Measurements from ENCODE around the gene CTIF.
"Not testable (repeated sequence)": the region's sequence is repeated elsewhere in the genome, so short reads cannot be mapped to it uniquely, and the experiment has no call there.

Gene CTIF

GRCh38 chr18:48810805-48811204, 272.0 kb downstream of the CTIF start:
- DNase-seq, result no peak

DNA sequence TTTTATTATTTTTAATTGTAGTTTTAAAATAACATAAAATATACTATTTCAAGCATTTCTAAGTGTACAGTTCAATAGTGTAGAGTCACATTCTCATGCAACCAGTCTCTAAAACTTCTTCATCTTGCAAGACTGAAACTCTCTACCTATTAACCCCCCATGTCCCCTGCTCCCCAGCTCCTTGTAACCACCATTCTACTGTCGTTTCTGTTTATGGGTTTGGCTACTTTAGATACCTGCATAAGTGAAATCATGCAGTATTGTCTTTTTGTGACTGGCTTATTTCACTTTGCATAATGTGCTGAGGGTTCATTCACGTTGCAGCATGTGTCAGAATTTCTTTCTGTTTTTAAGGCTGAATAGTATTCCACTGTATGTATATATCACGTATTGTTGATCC, 272.6 kb downstream of the CTIF start:
- no peak for DNase-seq

DNA sequence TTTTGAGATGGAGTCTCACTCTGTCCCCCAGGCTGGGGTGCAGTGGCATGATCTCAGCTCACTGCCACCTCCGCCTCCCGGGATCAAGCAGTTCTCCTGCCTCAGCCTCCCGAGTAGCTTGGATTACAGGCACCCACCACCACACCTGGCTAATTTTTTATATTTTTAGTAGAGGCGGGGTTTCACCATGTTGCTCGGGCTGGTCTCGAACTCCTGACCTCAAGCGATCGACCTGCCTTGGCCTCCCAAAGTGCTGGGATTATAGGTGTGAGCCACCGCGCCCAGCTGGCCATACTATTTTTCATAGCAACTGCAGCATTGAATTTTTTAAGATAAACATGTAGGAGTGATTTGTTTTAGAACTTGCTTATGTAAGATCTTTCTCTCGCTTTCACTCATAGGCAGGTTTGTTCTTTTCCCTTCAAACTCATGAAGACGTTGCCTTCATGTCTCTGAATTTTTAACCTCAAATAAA, 273.2 kb downstream of the CTIF start:
- DNase-seq, result not testable (repeated sequence)

- no peak for DNase-seq
Measured at GRCh38 chr18:48813321-48813720, 274.5 kb downstream of the CTIF start.

- DNase-seq, result no peak
Measured at GRCh38 chr18:48813833-48814489, 275.1 kb downstream of the CTIF start.

DNA sequence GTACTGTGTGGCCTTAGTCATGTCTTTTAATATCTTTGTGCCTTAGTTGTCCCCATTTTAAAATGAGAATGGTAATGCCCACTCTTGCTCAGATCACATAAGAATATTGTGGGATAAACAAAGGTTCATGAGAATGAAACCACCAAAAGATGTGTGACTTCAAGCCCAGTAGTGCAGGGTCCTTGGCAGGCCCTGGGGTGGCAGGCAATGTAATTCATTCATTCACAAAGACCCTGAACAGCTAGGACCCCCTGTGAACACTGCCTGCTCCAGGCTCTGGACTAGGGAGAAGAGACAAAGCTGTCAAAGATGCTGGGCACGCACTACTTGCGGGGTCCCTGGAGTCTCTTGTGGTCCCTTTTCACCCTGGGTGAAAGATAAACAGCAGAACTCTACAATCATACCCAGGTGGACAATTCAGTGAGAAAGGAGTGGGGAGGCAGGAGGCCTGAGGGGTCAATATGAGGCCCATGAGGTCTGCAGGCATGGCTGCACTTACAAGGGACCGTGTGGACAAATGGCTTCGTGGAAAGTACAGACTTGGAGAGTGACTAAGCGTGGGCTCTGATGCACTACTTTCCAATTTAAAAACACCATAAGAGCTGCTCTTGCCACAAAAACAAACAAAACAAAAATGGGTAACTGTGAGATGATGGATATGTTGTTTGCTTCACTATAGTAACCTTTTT, 275.8 kb downstream of the CTIF start:
- DNase-seq, result no peak

GRCh38 chr18:48815179-48815515, 276.3 kb downstream of the CTIF start:
- no peak for DNase-seq

GRCh38 chr18:48815581-48816324, 276.9 kb downstream of the CTIF start:
- no peak for DNase-seq

DNA sequence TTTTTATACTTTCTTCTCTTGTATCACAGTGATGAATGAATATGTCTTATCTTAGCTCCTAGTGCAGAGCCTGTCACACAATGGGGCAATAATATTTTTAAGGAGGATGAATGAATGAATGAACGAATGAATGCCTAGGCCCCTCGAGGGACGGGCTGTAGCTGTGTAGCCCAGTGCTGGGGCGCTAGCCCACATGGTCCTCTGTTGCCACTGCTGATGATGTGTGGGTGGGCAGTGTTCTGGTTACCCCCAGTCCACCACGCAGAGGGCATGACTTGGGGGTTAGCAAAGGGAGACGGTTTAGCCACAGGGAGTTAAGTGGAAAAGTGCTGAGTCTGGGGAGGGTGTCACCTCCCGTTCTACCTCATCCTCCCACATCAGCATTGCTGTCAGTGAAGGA, 277.7 kb downstream of the CTIF start:
- DNase-seq, result no peak

DNA sequence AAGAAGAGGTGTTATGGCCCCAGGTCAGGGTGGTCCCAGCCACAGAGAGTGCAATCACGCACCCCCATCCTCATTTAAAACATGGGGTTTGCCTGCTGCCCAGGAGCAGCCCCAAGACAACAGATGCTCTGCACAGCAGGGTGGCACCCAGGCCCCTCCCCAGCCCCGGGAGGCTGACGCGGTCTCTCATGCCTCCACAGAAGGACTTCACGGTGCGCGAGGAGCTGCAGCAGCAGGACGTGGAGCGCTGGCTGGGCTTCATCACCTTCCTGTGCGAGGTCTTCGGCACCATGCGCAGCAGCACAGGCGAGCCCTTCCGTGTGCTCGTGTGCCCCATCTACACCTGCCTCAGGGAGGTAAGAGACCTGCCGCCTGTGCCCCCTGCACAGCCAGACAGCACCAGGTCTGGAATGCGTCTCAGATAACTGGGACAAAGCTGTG, 278.2 kb downstream of the CTIF start:
- no peak for DNase-seq

DNA sequence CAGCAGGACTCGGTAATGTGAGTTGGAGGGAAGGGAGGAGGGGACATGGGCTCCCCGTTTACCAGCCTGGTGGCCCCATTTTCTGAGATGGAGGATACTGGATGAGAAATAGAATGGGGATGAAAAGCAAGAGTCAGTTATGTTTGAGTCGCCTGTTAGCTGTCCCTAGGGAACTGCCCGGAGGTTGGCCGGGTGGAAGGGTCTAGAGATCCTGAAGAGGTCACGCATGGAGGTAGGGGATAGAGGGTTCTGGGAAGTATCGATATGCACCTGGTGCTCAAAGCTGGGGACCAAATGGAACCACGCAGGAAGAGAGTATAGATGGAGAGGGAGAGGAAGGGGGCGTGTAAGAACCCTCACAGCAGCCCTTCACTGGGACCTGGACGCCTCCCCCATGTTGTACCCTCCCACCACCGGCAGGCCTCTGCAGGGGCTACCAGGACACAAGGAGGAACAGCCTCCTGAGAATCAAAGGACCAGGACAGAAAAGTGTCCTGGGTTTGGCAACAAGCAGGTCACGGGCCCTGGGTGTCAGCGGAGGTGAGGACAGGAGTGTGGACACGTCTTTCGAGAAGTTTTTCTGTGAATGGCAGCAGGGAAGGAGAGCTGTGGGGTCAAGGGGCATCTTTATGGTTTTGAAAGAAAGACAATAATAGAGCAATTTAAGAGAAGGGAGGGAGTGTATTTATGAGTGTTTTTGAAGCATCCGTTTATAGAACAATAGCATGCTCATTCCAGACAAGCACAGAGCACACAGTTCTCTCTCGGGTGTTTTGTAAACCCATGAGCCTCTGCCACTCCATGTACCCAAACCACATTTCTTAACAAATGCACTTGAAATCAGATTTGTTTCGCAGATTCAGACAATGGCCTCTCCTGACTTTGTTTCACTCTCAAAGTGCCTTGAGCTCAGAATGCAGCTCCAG, 279.8 kb downstream of the CTIF start:
- DNase-seq, result no peak

DNA sequence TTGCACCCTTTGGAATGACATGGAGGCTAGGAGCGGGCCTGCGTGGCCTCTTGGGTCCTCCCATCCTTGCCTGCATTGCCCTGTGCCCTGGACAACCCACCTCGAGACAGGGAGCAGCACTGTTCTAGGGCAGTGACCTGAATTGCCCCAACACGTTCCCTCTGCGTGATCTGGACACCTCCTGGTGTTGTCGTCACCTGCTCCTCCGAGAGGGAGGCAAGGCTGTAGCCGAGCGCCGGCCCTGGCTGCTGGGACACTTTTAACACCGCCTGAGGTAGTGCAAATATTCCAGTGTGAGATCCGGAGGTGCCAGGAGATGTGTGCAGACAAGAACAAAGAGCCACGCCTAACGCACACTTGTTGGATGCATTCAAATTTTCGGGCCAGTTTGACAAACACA, 280.4 kb downstream of the CTIF start:
- no peak for DNase-seq

GRCh38 chr18:48819781-48820482, 281.1 kb downstream of the CTIF start:
- DNase-seq, result no peak

DNA sequence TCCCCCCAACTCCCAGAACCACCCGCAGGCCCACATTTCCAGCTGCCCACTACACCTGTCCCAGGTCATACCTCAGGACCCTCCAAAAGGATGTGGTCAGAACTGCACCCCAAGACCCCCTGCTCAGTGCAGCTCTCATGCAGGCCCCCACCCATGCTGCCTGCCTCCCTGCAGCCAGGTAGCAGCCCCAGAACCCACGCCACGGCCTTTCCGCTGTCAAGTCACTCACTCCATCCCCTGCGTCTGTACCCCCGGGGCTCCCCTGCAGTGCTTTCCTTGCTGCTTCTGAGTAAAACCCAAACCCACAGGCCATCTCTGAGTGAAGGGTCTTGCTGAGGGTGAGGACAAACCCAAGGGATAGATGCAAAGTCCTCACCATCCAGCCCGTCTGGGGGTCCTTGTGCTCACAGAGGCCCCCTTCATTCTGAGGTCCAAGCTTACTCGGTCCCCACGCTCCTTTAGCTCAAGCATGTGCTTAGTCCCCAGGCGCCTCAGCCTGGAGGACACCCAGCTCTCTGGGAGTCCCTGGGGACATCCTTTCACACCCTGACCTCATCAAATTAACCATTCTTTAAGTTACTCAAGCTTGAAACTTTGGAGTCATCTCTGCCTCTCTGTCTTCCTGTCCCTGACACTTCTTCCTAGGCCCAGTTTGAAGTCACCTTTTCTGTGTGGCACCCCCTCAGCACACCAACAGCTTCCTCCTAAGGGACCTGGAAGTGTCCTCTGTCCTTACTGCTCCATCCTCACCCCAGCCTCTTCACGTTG, 281.8 kb downstream of the CTIF start:
- no peak for DNase-seq

DNA sequence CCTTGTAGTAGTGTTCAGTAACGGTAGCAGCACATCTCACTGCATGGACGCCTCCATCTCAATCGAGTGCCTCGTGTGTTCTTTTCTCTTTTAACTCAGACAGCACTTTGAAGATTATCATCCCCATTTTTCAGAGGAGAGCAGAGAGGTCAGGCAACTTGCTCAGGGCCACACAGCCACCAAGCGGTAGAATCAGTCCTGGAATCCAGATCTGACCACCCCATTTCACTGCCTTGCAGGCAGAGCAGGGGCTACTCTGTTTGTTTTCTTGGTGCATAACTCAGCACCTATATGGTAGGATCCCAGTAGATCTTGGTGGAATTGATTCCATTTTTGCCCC, 282.4 kb downstream of the CTIF start:
- DNase-seq, result no peak

- no peak for DNase-seq
Measured at GRCh38 chr18:48821845-48822244, 283.0 kb downstream of the CTIF start.

- DNase-seq, result no peak
Measured at GRCh38 chr18:48824231-48824970, 285.6 kb downstream of the CTIF start.

DNA sequence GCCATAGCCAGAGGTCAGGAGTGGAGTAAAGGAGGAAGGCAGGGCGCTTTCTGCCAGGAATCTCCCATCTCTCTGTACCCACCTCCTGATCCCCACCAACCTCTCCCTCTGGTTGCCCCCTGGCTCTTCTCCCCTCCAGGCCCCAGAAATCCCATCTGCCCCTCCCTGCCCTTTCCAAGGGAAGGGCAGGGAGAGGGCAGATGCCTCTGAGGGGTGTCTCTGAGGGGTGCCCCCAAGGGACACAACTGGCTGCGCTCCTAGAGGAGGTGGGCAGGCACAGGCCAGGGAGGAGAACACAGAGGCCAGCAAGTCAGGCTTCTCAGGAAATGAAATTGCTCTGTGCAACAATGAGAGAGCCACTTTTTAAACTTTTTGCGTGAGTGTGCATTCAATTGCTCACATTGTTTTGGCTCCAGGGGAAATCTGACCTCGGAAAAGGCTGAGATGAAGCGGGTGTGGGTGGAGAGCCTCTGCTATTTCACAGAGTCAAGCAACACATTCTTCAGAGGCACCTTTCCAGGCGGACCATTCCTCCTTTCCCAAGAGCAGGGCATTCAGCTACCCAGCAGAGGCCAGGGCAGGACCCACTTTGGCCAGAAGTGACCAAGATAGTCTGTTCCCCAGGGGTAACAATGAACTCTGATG, 286.4 kb downstream of the CTIF start:
- no peak for DNase-seq

DNA sequence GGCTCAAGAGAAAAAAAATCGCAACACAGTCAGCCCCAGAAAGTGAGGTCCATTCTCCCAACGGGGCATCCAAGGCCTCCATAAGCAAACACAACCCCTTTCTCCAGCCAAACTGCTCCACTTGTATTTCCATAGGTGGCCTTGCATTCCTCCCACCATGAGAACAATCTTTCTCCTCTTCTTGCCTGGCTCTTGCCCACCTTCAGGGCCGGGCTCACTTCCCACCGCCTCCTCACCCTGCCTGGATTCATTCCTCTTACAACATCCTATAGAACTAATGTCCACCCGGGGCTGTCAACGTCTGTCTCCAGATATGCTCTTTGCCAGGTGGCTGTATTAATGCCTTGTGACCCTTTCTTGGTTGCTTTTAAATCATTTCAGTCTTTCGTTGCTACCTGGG, 287.4 kb downstream of the CTIF start:
- DNase-seq, result no peak

DNA sequence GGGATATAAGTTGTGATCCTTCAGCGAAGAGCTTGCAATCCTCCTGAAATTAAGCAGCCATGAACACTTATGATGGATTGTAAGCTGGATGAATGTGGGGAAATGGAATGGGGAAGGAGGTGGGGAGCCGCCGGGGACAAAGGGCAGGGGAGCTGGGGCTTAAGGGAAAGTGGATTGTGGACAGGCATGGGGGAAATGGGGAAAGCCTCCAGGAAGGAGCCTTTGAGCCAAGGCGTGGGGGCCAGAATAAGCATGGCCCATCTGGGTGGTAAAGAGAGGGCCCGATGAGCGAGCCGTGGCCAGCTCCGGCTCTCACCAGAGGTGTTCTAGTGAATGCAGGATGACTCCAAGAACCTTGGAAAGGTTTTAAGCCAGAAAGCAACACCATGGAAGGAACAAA, 288.0 kb downstream of the CTIF start:
- no peak for DNase-seq
